GM18868 (cell line): ENCODE results near the gene INPP5D.
"Not testable (repeated sequence)": the region's sequence is repeated elsewhere in the genome, so short reads cannot be mapped to it uniquely, and the experiment has no call there.

Source experiments
- ATAC-seq: cut with Tn5 transposase; IDR thresholded peaks from one replicate; pipeline ENCODE4 v1.9.1; 2021; ENCODE audit warnings: mild to moderate bottlenecking, moderate library complexity; ENCODE audit not compliant: unreplicated experiment

The INPP5D gene

GRCh38 chr2:233112776-233113452 is 52.8 kb downstream of the INPP5D start:
- no peak for ATAC-seq

- no peak for ATAC-seq
These were observed 54.3 kb downstream of the INPP5D start for GRCh38 chr2:233114421-233114861.

GRCh38 chr2:233115121-233115520 is 55.0 kb downstream of the INPP5D start:
- ATAC-seq: no peak

GRCh38 chr2:233115741-233116140 is 55.6 kb downstream of the INPP5D start:
- no peak for ATAC-seq

- no peak for ATAC-seq
These were observed 56.8 kb downstream of the INPP5D start for GRCh38 chr2:233116946-233117345.

- no peak for ATAC-seq
These were observed 57.2 kb downstream of the INPP5D start for GRCh38 chr2:233117351-233117750.

GRCh38 chr2:233117811-233118647 is 57.9 kb downstream of the INPP5D start:
- ATAC-seq: no peak

- ATAC-seq: no peak
These were observed 58.5 kb downstream of the INPP5D start for GRCh38 chr2:233118648-233119000.

GRCh38 chr2:233119123-233119522 is 59.0 kb downstream of the INPP5D start:
- ATAC-seq: no peak

- no peak for ATAC-seq
These were observed 59.7 kb downstream of the INPP5D start for GRCh38 chr2:233119806-233120205.

- no peak for ATAC-seq
These were observed 60.3 kb downstream of the INPP5D start for GRCh38 chr2:233120459-233120858.

- ATAC-seq: no peak
These were observed 61.7 kb downstream of the INPP5D start for GRCh38 chr2:233121856-233122255.

- ATAC-seq: no peak
These were observed 62.4 kb downstream of the INPP5D start for GRCh38 chr2:233122541-233122940.

- not testable (repeated sequence) for ATAC-seq
These were observed 63.4 kb downstream of the INPP5D start for GRCh38 chr2:233123576-233123975.

GRCh38 chr2:233124421-233125080 is 64.4 kb downstream of the INPP5D start:
- peak; percentile 89 for ATAC-seq

- no peak for ATAC-seq
These were observed 65.4 kb downstream of the INPP5D start for GRCh38 chr2:233125455-233126065.

GRCh38 chr2:233129351-233129978 is 69.3 kb downstream of the INPP5D start:
- ATAC-seq: no peak

- no peak for ATAC-seq
These were observed 69.9 kb downstream of the INPP5D start for GRCh38 chr2:233130024-233130423.

- no peak for ATAC-seq
These were observed 70.4 kb downstream of the INPP5D start for GRCh38 chr2:233130481-233131020.

GRCh38 chr2:233131936-233132720 is 72.0 kb downstream of the INPP5D start:
- ATAC-seq: no peak
